ENCODE data around the gene FAM174B.

Gene FAM174B

GRCh38 chr15:92600856-92601255 is 54.7 kb downstream of the FAM174B start:
- Histone ChIP-seq H3K36me3 (no peaks in the 10 kb centered on the region), H3K27ac (no peak overlapping the region), H3K9me3 (ENCODE audit: severe bottlenecking) (no peaks in the 10 kb centered on the region), H3K27me3 (ENCODE audit: insufficient read depth, low read depth, severe bottlenecking) (no peaks in the 10 kb centered on the region), H3K4me3 (ENCODE audit: low read depth, low read length) (no peak overlapping the region)
- TF ChIP-seq CTCF (IDR thresholded peaks at IDR 0.05; ENCODE audit: low read depth, low read length): no peak
- no peak for DNase-seq

GRCh38 chr15:92599394-92599970 is 56.1 kb downstream of the FAM174B start:
- H3K4me3 ChIP-seq (ENCODE audit: low read depth, low read length): no peak overlapping the region
- no peak for TF ChIP-seq CTCF (IDR thresholded peaks at IDR 0.05; ENCODE audit: low read depth, low read length)
- no peaks in the 10 kb centered on the region for H3K36me3 ChIP-seq
- H3K27ac ChIP-seq: no peak overlapping the region
- no peaks in the 10 kb centered on the region for H3K27me3 ChIP-seq (ENCODE audit: insufficient read depth, low read depth, severe bottlenecking)
- DNase-seq: no peak
- no peaks in the 10 kb centered on the region for H3K9me3 ChIP-seq (ENCODE audit: severe bottlenecking)

GRCh38 chr15:92597548-92597947 is 58.0 kb downstream of the FAM174B start:
- Histone ChIP-seq H3K9me3 (ENCODE audit: severe bottlenecking) (no peaks in the 10 kb centered on the region), H3K36me3 (no peaks in the 10 kb centered on the region), H3K27ac (no peak overlapping the region), H3K4me3 (ENCODE audit: low read depth, low read length) (no peak overlapping the region), H3K27me3 (ENCODE audit: insufficient read depth, low read depth, severe bottlenecking) (no peaks in the 10 kb centered on the region)
- TF ChIP-seq CTCF (IDR thresholded peaks at IDR 0.05; ENCODE audit: low read depth, low read length): no peak
- DNase-seq: no peak

- DNase-seq: no peak
- H3K27ac ChIP-seq: no peak overlapping the region
- no peak overlapping the region for H3K4me3 ChIP-seq (ENCODE audit: low read depth, low read length)
- no peaks in the 10 kb centered on the region for H3K36me3 ChIP-seq
- 0 out of 2 replicates have a peak, but pooled peaks have one; percentile 1 for TF ChIP-seq CTCF (IDR thresholded peaks at IDR 0.05; ENCODE audit: low read depth, low read length)
- no peaks in the 10 kb centered on the region for H3K9me3 ChIP-seq (ENCODE audit: severe bottlenecking)
- no peaks in the 10 kb centered on the region for H3K27me3 ChIP-seq (ENCODE audit: insufficient read depth, low read depth, severe bottlenecking)
Observed at GRCh38 chr15:92596623-92597022, 59.0 kb downstream of the FAM174B start.

GRCh38 chr15:92595506-92596381 is 59.8 kb downstream of the FAM174B start:
- Histone ChIP-seq H3K9me3 (ENCODE audit: severe bottlenecking) (no peaks in the 10 kb centered on the region), H3K36me3 (no peaks in the 10 kb centered on the region), H3K27me3 (ENCODE audit: insufficient read depth, low read depth, severe bottlenecking) (no peaks in the 10 kb centered on the region), H3K27ac (no peak overlapping the region), H3K4me3 (ENCODE audit: low read depth, low read length) (no peak overlapping the region)
- TF ChIP-seq CTCF (IDR thresholded peaks at IDR 0.05; ENCODE audit: low read depth, low read length): no peak
- no peak for DNase-seq

All from WERI-Rb-1 (cell line).